ENCODE data around the gene PIKFYVE. TPM values are rescaled to one million over a fixed set of nuclear protein-coding genes. Genes with fewer than 3 reads are reported as not detected.

Gene PIKFYVE
- total and polyA plus RNA-seq, 2 donors (not counting 1 experiment from before 2014, with no cell fraction given), result 23.8 to 40.1 TPM

DNA sequence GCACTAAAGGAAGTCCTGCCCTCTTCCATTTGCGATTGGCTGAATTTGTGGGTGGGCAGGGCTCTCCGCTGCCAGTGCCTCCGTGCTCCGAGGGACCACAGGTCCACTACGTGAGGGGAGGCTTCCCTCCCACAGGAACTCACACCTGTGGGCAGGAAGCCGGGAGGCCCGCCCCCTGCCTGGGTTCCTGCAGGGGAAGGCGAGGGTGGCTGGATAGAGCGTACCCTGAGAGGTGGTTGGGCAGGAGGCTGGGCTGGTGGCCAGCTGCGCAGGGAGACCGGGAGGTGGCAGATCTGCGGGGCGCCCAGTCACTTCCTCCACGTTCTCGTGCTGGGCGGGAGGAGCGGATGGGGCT is 93.6 kb downstream of the PIKFYVE start:
- no peak overlapping the region for H3K27ac ChIP-seq (ENCODE audit: insufficient read depth, low read length)
- H4K20me1 ChIP-seq (ENCODE audit: control insufficient read depth, extremely low read depth, insufficient read depth, low read length), result no peaks in the 10 kb centered on the region
- no peaks in the 10 kb centered on the region for H3K36me3 ChIP-seq (ENCODE audit: control insufficient read depth, insufficient read depth, low read length)
- H2AFZ ChIP-seq (ENCODE audit: low read length), result no peak overlapping the region
- no peaks in the 10 kb centered on the region for H3K27me3 ChIP-seq (ENCODE audit: control insufficient read depth, insufficient read depth, low read length)
- no peak for DNase-seq (ENCODE audit: low read depth in 2 of 2)
- TF ChIP-seq EZH2 (IDR thresholded peaks at IDR 0.05; ENCODE audit: low read length, missing control alignments), result no peak
- TF ChIP-seq, protein P1, sequence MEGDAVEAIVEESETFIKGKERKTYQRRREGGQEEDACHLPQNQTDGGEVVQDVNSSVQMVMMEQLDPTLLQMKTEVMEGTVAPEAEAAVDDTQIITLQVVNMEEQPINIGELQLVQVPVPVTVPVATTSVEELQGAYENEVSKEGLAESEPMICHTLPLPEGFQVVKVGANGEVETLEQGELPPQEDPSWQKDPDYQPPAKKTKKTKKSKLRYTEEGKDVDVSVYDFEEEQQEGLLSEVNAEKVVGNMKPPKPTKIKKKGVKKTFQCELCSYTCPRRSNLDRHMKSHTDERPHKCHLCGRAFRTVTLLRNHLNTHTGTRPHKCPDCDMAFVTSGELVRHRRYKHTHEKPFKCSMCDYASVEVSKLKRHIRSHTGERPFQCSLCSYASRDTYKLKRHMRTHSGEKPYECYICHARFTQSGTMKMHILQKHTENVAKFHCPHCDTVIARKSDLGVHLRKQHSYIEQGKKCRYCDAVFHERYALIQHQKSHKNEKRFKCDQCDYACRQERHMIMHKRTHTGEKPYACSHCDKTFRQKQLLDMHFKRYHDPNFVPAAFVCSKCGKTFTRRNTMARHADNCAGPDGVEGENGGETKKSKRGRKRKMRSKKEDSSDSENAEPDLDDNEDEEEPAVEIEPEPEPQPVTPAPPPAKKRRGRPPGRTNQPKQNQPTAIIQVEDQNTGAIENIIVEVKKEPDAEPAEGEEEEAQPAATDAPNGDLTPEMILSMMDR (conservative IDR thresholded peaks at IDR 0.05 in 1 of 2, IDR thresholded peaks at IDR 0.05 in 1 of 2; ENCODE audit: low read depth in 1 of 2, low read length in 2 of 2), result no peak
- peaks cover 2% of the 10 kb centered on the region for H3K4me1 ChIP-seq (ENCODE audit: control insufficient read depth, extremely low read depth, insufficient read depth, low read length)
- H3K4me2 ChIP-seq (ENCODE audit: extremely low read depth, insufficient read depth, low read length), result no peak overlapping the region
- no peaks in the 10 kb centered on the region for H3K79me2 ChIP-seq (ENCODE audit: control insufficient read depth, insufficient read depth, low read length)
- no peaks in the 10 kb centered on the region for H3K9me3 ChIP-seq (ENCODE audit: control insufficient read depth, insufficient read depth, low read depth, low read length)
- H3K9ac ChIP-seq (ENCODE audit: insufficient read depth, low read length), result no peak overlapping the region
- H3K4me3 ChIP-seq (replicated peaks in 1 of 4; ENCODE audit: control extremely low read depth in 1 of 4, insufficient read depth in 1 of 4, low read depth in 3 of 4, low read length in 4 of 4), result no peak overlapping the region

DNA sequence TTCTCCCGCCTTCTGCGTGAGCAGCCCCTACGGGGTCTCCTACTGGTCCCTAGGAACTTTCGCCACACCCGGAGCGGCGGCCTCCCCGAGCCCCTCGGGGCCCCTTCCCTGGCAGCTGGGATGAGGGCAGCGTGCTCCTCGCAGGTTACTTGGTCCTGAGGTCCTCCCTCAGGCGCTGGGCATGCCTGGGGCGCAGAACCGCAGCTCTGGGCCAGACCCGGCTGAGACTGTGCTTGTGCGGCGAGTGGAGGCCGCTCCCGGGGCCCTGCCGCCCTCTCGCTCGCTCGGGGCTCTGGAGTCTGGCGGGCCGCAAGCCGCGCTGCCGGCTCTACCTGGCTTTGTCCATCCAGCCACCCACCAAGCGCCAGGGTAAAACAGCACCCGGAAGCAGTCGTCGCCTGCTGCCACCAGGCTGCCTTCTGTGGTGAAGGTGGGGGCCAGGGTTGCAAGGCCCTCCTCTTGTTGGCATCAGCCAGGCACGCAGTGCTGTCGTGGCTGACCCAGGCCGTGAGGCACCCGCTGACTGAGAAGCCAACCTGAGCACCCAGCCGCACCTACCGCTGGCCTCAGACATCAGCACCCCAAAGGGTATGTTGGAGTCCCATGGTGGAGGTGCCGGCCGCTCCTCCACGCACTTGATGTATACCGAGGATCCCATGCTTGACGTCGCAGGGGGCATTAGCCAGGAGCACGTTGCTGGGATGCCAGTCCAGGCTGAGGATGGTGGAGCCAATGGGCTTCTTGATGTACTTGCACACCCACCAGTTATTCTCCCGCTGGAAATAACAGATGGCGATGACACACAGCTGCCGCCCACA is 94.4 kb downstream of the PIKFYVE start:
- Histone ChIP-seq H2AFZ (ENCODE audit: low read length) (no peak overlapping the region), H3K36me3 (ENCODE audit: control insufficient read depth, insufficient read depth, low read length) (no peaks in the 10 kb centered on the region), H3K27ac (ENCODE audit: insufficient read depth, low read length) (no peak overlapping the region), H3K4me1 (ENCODE audit: control insufficient read depth, extremely low read depth, insufficient read depth, low read length) (peaks cover 2% of the 10 kb centered on the region), H3K9me3 (ENCODE audit: control insufficient read depth, insufficient read depth, low read depth, low read length) (no peaks in the 10 kb centered on the region), H3K4me2 (ENCODE audit: extremely low read depth, insufficient read depth, low read length) (no peak overlapping the region), H3K27me3 (ENCODE audit: control insufficient read depth, insufficient read depth, low read length) (no peaks in the 10 kb centered on the region), H4K20me1 (ENCODE audit: control insufficient read depth, extremely low read depth, insufficient read depth, low read length) (no peaks in the 10 kb centered on the region), H3K79me2 (ENCODE audit: control insufficient read depth, insufficient read depth, low read length) (no peaks in the 10 kb centered on the region), H3K4me3 (replicated peaks in 1 of 4; ENCODE audit: control extremely low read depth in 1 of 4, insufficient read depth in 1 of 4, low read depth in 3 of 4, low read length in 4 of 4) (no peak overlapping the region), H3K9ac (ENCODE audit: insufficient read depth, low read length) (no peak overlapping the region)
- DNase-seq (ENCODE audit: low read depth in 2 of 2), result no peak
- TF ChIP-seq, protein P1 (conservative IDR thresholded peaks at IDR 0.05 in 1 of 2, IDR thresholded peaks at IDR 0.05 in 1 of 2; ENCODE audit: low read depth in 1 of 2, low read length in 2 of 2), result no peak
- TF ChIP-seq EZH2 (IDR thresholded peaks at IDR 0.05; ENCODE audit: low read length, missing control alignments), result no peak

DNA sequence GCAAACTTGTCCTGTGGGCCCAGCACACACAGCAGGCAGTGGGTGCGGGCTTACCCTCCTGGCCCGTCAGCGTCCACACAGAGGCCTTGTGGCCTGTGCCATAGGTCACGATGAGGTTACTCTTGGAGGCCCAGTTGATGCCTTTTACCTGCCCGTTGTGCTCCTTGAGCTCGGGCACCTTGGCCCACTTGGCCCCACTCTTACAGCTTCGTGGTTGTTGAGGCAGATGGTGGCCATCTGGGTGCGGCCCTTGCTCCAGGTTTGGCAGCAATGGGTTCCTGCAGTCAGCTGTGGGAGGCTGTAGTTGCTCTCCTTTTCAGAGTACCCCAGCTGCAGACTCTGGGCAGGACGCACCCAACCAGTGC is 95.0 kb downstream of the PIKFYVE start:
- H3K36me3 ChIP-seq (ENCODE audit: control insufficient read depth, insufficient read depth, low read length), result no peaks in the 10 kb centered on the region
- no peaks in the 10 kb centered on the region for H3K27me3 ChIP-seq (ENCODE audit: control insufficient read depth, insufficient read depth, low read length)
- no peak overlapping the region for H3K9ac ChIP-seq (ENCODE audit: insufficient read depth, low read length)
- no peaks in the 10 kb centered on the region for H4K20me1 ChIP-seq (ENCODE audit: control insufficient read depth, extremely low read depth, insufficient read depth, low read length)
- no peak overlapping the region for H3K4me3 ChIP-seq (replicated peaks in 1 of 4; ENCODE audit: control extremely low read depth in 1 of 4, insufficient read depth in 1 of 4, low read depth in 3 of 4, low read length in 4 of 4)
- H3K4me2 ChIP-seq (ENCODE audit: extremely low read depth, insufficient read depth, low read length), result no peak overlapping the region
- H2AFZ ChIP-seq (ENCODE audit: low read length), result no peak overlapping the region
- no peaks in the 10 kb centered on the region for H3K9me3 ChIP-seq (ENCODE audit: control insufficient read depth, insufficient read depth, low read depth, low read length)
- H3K4me1 ChIP-seq (ENCODE audit: control insufficient read depth, extremely low read depth, insufficient read depth, low read length), result peaks cover 2% of the 10 kb centered on the region
- H3K79me2 ChIP-seq (ENCODE audit: control insufficient read depth, insufficient read depth, low read length), result no peaks in the 10 kb centered on the region
- H3K27ac ChIP-seq (ENCODE audit: insufficient read depth, low read length), result no peak overlapping the region
- no peak for DNase-seq (ENCODE audit: low read depth in 2 of 2)
- TF ChIP-seq EZH2 (IDR thresholded peaks at IDR 0.05; ENCODE audit: low read length, missing control alignments), result no peak
- TF ChIP-seq, protein P1 (conservative IDR thresholded peaks at IDR 0.05 in 1 of 2, IDR thresholded peaks at IDR 0.05 in 1 of 2; ENCODE audit: low read depth in 1 of 2, low read length in 2 of 2), result no peak

Measured in fibroblast of lung (primary cell).